NCI-H510A treated with DMSO at 0.1 percent for 48 hours (cell line): ENCODE measurements around the gene CCDC85B.

Experiments used
- DNase-seq: peaks from one replicate; lab custom pipeline; 2025; lab: John Stamatoyannopoulos, UW

The CCDC85B gene

GRCh38 chr11:65934014-65934413, 43.5 kb downstream of the CCDC85B start:
- DNase-seq, result no peak

- no peak for DNase-seq
Observed at GRCh38 chr11:65937766-65938165, 47.3 kb downstream of the CCDC85B start.
